Astrocyte (in vitro differentiated cells and primary cell): ENCODE measurements around the gene ACP5. TPM values are rescaled to one million over a fixed set of nuclear protein-coding genes. Genes with fewer than 3 reads are reported as not detected.

Source experiments
- DNase-seq: peaks from one replicate; pipeline ENCODE4 v3.0.0-alpha.2; 2010; ENCODE audit warnings: low read depth
- FAIRE-seq: peaks from 2 replicates; lab custom pipeline; 2011; peaks lifted over from hg19 to GRCh38; lab: Jason Lieb, UNC
- H2AFZ ChIP-seq: 2 replicates; pipeline ENCODE4 v1.6.0; 2012; ENCODE audit warnings: low read depth, low read length, inconsistent platforms
- H3K27ac ChIP-seq: 2 replicates; pipeline ENCODE4 v1.5.1; 2011; ENCODE audit warnings: low read depth, low read length, inconsistent platforms
- H3K27me3 ChIP-seq: 2 replicates; pipeline ENCODE4 v1.6.0; 2011; ENCODE audit warnings: low read length, inconsistent platforms; ENCODE audit not compliant: insufficient read depth
- H3K36me3 ChIP-seq: 2 replicates; pipeline ENCODE4 v1.5.1; 2011; ENCODE audit warnings: low read length, inconsistent platforms; ENCODE audit not compliant: insufficient read depth
- H3K4me1 ChIP-seq: 2 replicates; pipeline ENCODE4 v1.5.1; 2011; ENCODE audit warnings: low read length, inconsistent platforms; ENCODE audit not compliant: insufficient read depth
- H3K4me2 ChIP-seq: 2 replicates; pipeline ENCODE4 v1.6.0; 2012; ENCODE audit warnings: low read length, inconsistent platforms
- H3K4me3 ChIP-seq: 2 replicates; pipeline ENCODE4 v1.5.1; 2011; ENCODE audit warnings: low read depth, mild to moderate bottlenecking, low read length, inconsistent platforms; ENCODE audit not compliant: insufficient read depth
- H3K79me2 ChIP-seq: 2 replicates; pipeline ENCODE4 v1.6.0; 2012; ENCODE audit warnings: mild to moderate bottlenecking, low read length, inconsistent platforms; ENCODE audit not compliant: insufficient read depth
- H3K9ac ChIP-seq: 2 replicates; pipeline ENCODE4 v1.6.0; 2012; ENCODE audit warnings: mild to moderate bottlenecking, low read length, inconsistent platforms
- H3K9me3 ChIP-seq: 2 replicates; pipeline ENCODE4 v1.5.1; 2012; ENCODE audit warnings: low read depth, mild to moderate bottlenecking, low read length, inconsistent platforms; ENCODE audit not compliant: insufficient read depth
- H4K20me1 ChIP-seq: 2 replicates; pipeline ENCODE4 v1.6.0; 2012; ENCODE audit warnings: low read length, inconsistent platforms; ENCODE audit not compliant: insufficient read depth
- H3K27ac Mint-ChIP-seq: one replicate; pipeline ENCODE4 v1.8.0; 2021; ENCODE audit warnings: mild to moderate bottlenecking, mixed read lengths; ENCODE audit not compliant: unreplicated experiment
- H3K27me3 Mint-ChIP-seq: one replicate; pipeline ENCODE4 v1.8.0; 2021; ENCODE audit warnings: low read depth, mixed read lengths; ENCODE audit not compliant: unreplicated experiment
- H3K36me3 Mint-ChIP-seq: one replicate; pipeline ENCODE4 v1.8.0; 2021; ENCODE audit warnings: low read depth, mixed read lengths; ENCODE audit not compliant: unreplicated experiment
- H3K4me1 Mint-ChIP-seq: one replicate; pipeline ENCODE4 v1.8.0; 2021; ENCODE audit warnings: low read depth, mixed read lengths; ENCODE audit not compliant: unreplicated experiment
- H3K4me3 Mint-ChIP-seq: one replicate; pipeline ENCODE4 v1.8.0; 2021; ENCODE audit warnings: mild to moderate bottlenecking, moderate library complexity, mixed read lengths; ENCODE audit not compliant: unreplicated experiment
- H3K9me3 Mint-ChIP-seq: one replicate; pipeline ENCODE4 v1.8.0; 2021; ENCODE audit warnings: mild to moderate bottlenecking, mixed read lengths; ENCODE audit not compliant: unreplicated experiment
- CTCF ChIP-seq: IDR thresholded peaks from 2 replicates; pipeline ENCODE4 v1.5.1; 2011; ENCODE audit warnings: low read depth, mild to moderate bottlenecking, inconsistent platforms, low read length, moderate library complexity; ENCODE audit not compliant: insufficient read depth
- EZH2 ChIP-seq: IDR thresholded peaks from 2 replicates; pipeline ENCODE4 v1.6.1; 2012; ENCODE audit warnings: mild to moderate bottlenecking, low read length, inconsistent platforms; ENCODE audit not compliant: insufficient read depth
- total RNA-seq: library from RNA; stranded (reverse); gene quantifications from 2 replicates; pipeline ENCODE4 v1.2.1, GENCODE V29; 2021

Gene ACP5
- total RNA-seq, 1 donor from 2014 or later = not detected

GRCh38 chr19:11555246-11555645 lies 22.2 kb downstream of the ACP5 start:
- Histone ChIP-seq H3K36me3 (peaks cover 3% of the 10 kb centered on the region), H2AFZ (no peak overlapping the region), H3K27me3 (no peaks in the 10 kb centered on the region), H4K20me1 (peaks cover 56% of the 10 kb centered on the region), H3K9me3 (no peaks in the 10 kb centered on the region), H3K4me1 (peaks cover 7% of the 10 kb centered on the region), H3K4me2 (no peak overlapping the region), H3K27ac (no peak overlapping the region), H3K9ac (no peak overlapping the region), H3K4me3 (no peak overlapping the region), H3K79me2 (peaks cover 40% of the 10 kb centered on the region)
- FAIRE-seq (no peak), DNase-seq (no peak)
- no peaks in the 10 kb centered on the region for H3K27me3 Mint-ChIP-seq
- no peaks in the 10 kb centered on the region for H3K9me3 Mint-ChIP-seq
- no peak overlapping the region for H3K27ac Mint-ChIP-seq
- H3K4me1 Mint-ChIP-seq = peaks cover 10% of the 10 kb centered on the region
- H3K36me3 Mint-ChIP-seq = peaks cover 7% of the 10 kb centered on the region
- H3K4me3 Mint-ChIP-seq = peak overlapping the region; percentile 61
- no peak for TF ChIP-seq EZH2

- Mint-ChIP-seq H3K27ac (no peak overlapping the region), H3K9me3 (no peaks in the 10 kb centered on the region), H3K27me3 (no peaks in the 10 kb centered on the region), H3K4me3 (no peak overlapping the region), H3K36me3 (peaks cover 8% of the 10 kb centered on the region), H3K4me1 (peaks cover 7% of the 10 kb centered on the region)
- FAIRE-seq (no peak), DNase-seq (no peak)
- Histone ChIP-seq H3K4me1 (peaks cover 7% of the 10 kb centered on the region), H3K4me2 (no peak overlapping the region), H3K9me3 (no peaks in the 10 kb centered on the region), H3K36me3 (peaks cover 12% of the 10 kb centered on the region), H3K27ac (no peak overlapping the region), H3K27me3 (no peaks in the 10 kb centered on the region), H3K4me3 (no peak overlapping the region), H2AFZ (no peak overlapping the region), H3K79me2 (peaks cover 40% of the 10 kb centered on the region), H4K20me1 (peaks cover 56% of the 10 kb centered on the region), H3K9ac (no peak overlapping the region)
- TF ChIP-seq CTCF (no peak), EZH2 (no peak)
Observed at GRCh38 chr19:11554160-11554559, 23.3 kb downstream of the ACP5 start.

- Mint-ChIP-seq H3K4me1 (peaks cover 4% of the 10 kb centered on the region), H3K36me3 (peaks cover 10% of the 10 kb centered on the region), H3K4me3 (no peak overlapping the region), H3K27me3 (no peaks in the 10 kb centered on the region), H3K9me3 (no peaks in the 10 kb centered on the region), H3K27ac (no peak overlapping the region)
- TF ChIP-seq EZH2 = no peak
- no peak for TF ChIP-seq CTCF
- peaks cover 3% of the 10 kb centered on the region for H3K4me1 ChIP-seq
- H3K9me3 ChIP-seq = no peaks in the 10 kb centered on the region
- no peak for DNase-seq
- H4K20me1 ChIP-seq = peaks cover 47% of the 10 kb centered on the region
- H3K4me3 ChIP-seq = no peak overlapping the region
- FAIRE-seq = no peak
- H3K9ac ChIP-seq = no peak overlapping the region
- H3K4me2 ChIP-seq = no peak overlapping the region
- no peak overlapping the region for H2AFZ ChIP-seq
- H3K27ac ChIP-seq = no peak overlapping the region
- H3K27me3 ChIP-seq = no peaks in the 10 kb centered on the region
- H3K36me3 ChIP-seq = peaks cover 12% of the 10 kb centered on the region
- peaks cover 27% of the 10 kb centered on the region for H3K79me2 ChIP-seq
Observed at GRCh38 chr19:11552666-11553372, 24.6 kb downstream of the ACP5 start.
